ENCODE data around the gene CAMK2D.
"Not testable (repeated sequence)": the region's sequence is repeated elsewhere in the genome, so short reads cannot be mapped to it uniquely, and the experiment has no call there.

CAMK2D gene

DNA sequence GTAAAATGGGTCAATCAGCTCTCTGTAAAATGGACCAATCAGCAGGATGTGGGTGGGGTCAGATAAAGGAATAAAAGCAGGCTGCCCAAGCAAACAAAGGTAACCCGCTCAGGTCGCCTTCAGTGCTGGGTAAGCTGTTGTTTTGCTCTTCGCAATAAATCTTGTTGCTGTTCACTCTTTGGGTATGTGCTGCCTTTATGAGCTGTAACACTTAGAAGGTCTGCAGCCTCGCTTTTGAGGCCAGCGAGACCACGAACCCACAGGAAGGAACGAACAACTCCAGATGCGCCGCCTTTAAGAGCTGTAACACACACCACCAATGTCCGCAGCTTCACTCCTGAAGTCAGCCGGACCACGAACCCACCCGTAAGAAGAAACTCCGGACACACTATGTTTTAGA, 11.5 kb upstream of the CAMK2D start:
- H3K9me3 Mint-ChIP-seq: no peaks in the 10 kb centered on the region
- H3K4me3 Mint-ChIP-seq: peak overlapping the region; percentile 67
- peak overlapping the region; percentile 57 for H3K27ac Mint-ChIP-seq
- peaks cover 35% of the 10 kb centered on the region for H3K4me1 Mint-ChIP-seq
- no peaks in the 10 kb centered on the region for H3K27me3 Mint-ChIP-seq
- H3K36me3 Mint-ChIP-seq: no peaks in the 10 kb centered on the region

DNA sequence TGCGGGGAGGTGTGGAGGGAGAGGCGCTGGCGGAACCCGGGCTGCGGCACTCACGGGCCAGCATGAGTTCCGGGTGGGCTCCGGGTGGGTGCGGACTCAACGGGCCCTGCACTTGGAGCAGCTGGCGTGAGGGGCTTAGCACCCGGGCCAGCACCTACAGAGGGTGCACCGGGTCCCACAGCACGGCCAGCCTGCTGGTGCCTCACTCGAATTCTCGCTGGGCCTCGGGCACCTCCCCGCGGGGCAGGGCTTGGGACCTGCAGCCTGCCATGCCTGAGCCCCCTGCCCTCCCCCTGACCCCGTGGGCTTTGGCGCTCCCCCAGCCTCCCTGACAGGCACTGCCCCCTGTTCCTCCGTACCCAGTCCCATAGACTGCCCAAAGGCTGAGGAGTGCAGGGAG, 10.8 kb upstream of the CAMK2D start:
- Mint-ChIP-seq H3K36me3 (no peaks in the 10 kb centered on the region), H3K4me3 (no peak overlapping the region)

DNA sequence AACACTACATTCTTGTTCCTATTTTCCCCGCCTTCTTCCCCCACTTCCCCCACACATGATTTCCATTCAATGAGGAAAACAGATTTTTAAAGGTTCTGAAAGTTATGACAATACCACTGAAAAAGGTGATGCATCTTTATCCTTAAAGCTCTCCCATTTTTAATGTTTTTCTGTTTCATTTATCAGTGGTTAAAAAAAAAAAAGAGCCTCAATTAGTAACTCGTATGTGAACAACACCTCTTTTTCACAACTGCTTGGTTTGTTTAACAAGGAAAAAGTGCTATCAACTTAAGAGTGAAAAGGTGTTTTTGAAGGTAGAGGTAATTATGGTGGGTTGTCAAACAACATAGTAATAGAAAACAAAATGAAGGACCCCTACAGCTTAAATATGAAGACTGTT, 8.2 kb upstream of the CAMK2D start:
- no peaks in the 10 kb centered on the region for H3K27me3 Mint-ChIP-seq
- no peak overlapping the region for H3K4me3 Mint-ChIP-seq
- H3K36me3 Mint-ChIP-seq: peaks cover 1% of the 10 kb centered on the region
- no peaks in the 10 kb centered on the region for H3K9me3 Mint-ChIP-seq
- H3K4me1 Mint-ChIP-seq: peaks cover 50% of the 10 kb centered on the region
- H3K27ac Mint-ChIP-seq: peak overlapping the region; percentile 84

More for the DNA sequence above, 10.8 kb upstream of the CAMK2D start:
- no peaks in the 10 kb centered on the region for H3K27me3 Mint-ChIP-seq
- no peak overlapping the region for H3K27ac Mint-ChIP-seq
- no peaks in the 10 kb centered on the region for H3K9me3 Mint-ChIP-seq
- H3K4me1 Mint-ChIP-seq: peaks cover 40% of the 10 kb centered on the region

DNA sequence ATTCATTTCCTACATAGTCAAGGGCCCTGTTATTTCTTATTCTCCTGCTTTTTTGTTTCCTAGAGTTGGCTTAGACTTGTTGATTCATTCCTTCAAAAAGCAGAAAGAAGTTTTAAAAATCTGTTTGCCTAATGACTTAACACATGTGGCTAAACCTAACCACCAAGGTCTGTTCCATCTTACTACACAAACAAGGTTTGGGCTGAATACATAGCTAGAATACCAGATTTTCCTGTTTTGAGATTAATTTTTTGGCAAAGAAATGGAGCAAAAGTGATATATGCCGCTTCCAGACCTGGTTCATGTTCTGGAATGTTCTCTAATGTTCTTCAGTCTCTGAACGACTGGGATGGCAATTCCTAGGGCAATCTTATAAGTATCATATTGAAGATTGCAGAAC, 7.4 kb upstream of the CAMK2D start:
- Mint-ChIP-seq H3K27ac (no peak overlapping the region), H3K9me3 (no peaks in the 10 kb centered on the region), H3K4me3 (no peak overlapping the region), H3K27me3 (no peaks in the 10 kb centered on the region), H3K4me1 (peaks cover 49% of the 10 kb centered on the region), H3K36me3 (peaks cover 1% of the 10 kb centered on the region)

DNA sequence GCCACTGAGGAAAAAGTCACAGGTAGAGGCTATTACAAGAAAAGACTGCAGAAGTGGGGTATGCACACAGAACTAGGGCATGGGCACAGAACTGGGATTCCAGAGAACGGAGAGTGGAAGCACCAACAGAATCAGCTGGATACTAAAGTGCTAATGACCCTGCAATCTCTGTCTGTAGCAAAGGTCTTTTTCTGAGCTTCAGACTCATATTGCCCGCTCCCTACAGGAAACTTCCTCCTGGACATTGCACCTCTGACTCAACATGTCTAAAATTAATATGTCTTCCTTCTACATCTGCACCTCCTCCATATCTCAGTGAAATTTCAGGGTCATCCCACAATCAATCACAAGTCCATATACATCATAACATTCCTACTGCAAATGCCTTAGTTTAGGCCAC, 5.3 kb upstream of the CAMK2D start:
- no peaks in the 10 kb centered on the region for H3K9me3 Mint-ChIP-seq
- H3K36me3 Mint-ChIP-seq: peaks cover 1% of the 10 kb centered on the region
- peaks cover 45% of the 10 kb centered on the region for H3K4me1 Mint-ChIP-seq
- H3K27me3 Mint-ChIP-seq: no peaks in the 10 kb centered on the region
- H3K27ac Mint-ChIP-seq: no peak overlapping the region
- H3K4me3 Mint-ChIP-seq: no peak overlapping the region

DNA sequence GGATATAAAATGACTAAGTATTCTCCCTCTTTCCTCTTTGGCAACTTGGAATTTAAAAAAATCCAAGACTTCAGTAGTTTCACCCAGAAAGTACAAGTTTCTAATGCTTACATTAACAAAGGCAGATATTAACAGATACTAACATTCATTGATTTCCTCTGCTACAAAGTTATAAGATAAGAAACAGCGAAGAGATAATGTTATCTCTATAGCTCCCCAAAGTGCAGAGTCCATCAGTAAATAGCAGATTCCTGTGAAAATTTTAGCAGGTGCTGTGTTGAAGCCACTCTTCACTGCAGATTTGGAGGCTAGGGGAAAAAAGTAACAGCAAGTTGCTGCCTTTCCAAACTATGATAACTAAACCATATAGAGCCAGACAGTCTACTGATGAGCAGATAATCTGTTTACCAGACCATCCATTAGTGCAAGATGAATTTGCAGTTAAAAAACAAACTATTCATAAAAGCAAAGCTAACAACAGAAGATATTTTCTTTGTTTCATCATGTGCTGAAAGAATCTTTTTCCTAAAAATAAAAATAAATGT, 3.3 kb upstream of the CAMK2D start:
- Mint-ChIP-seq H3K27ac (no peak overlapping the region), H3K4me3 (no peak overlapping the region), H3K27me3 (no peaks in the 10 kb centered on the region), H3K4me1 (peaks cover 34% of the 10 kb centered on the region), H3K9me3 (no peaks in the 10 kb centered on the region), H3K36me3 (peaks cover 9% of the 10 kb centered on the region)

DNA sequence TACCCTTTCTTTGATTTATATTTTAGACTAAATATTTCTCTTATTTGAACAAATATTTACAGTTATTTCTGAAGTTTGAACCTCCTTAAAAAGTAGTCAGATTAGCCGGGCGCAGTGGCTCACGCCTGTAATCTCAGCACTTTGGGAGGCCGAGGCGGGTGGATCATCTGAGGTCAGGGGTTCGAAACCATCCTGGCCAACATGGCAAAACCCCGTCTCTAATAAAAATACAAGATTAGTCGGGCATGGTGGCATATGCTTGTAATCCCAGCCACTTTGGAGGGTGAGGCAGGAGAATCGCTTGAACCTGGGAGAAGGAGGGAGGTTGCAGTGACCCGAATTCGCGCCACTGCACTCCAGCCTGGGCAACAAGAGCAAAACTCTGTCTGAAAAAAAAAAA, 2.4 kb upstream of the CAMK2D start:
- H3K4me3 Mint-ChIP-seq, H3K9me3 Mint-ChIP-seq, H3K27ac Mint-ChIP-seq, H3K27me3 Mint-ChIP-seq, H3K36me3 Mint-ChIP-seq: not testable (repeated sequence)
- H3K4me1 Mint-ChIP-seq: peaks cover 25% of the 10 kb centered on the region

DNA sequence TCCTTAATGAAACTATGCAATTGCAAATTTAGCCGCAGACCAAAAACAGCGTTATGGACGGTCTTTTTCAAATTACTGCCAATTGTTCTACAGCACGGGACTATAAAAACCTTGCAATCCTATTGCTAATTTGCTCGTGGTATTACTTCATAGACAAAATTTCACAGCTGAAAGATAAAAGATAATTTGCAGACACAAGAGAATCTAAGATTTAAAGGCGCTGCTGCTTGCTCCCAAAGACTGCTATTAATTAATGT, 1.4 kb upstream of the CAMK2D start:
- Mint-ChIP-seq H3K9me3 (no peaks in the 10 kb centered on the region), H3K27me3 (no peaks in the 10 kb centered on the region), H3K36me3 (peaks cover 19% of the 10 kb centered on the region), H3K4me1 (peaks cover 33% of the 10 kb centered on the region), H3K4me3 (peak overlapping the region; percentile 94), H3K27ac (peak overlapping the region; percentile 96)

DNA sequence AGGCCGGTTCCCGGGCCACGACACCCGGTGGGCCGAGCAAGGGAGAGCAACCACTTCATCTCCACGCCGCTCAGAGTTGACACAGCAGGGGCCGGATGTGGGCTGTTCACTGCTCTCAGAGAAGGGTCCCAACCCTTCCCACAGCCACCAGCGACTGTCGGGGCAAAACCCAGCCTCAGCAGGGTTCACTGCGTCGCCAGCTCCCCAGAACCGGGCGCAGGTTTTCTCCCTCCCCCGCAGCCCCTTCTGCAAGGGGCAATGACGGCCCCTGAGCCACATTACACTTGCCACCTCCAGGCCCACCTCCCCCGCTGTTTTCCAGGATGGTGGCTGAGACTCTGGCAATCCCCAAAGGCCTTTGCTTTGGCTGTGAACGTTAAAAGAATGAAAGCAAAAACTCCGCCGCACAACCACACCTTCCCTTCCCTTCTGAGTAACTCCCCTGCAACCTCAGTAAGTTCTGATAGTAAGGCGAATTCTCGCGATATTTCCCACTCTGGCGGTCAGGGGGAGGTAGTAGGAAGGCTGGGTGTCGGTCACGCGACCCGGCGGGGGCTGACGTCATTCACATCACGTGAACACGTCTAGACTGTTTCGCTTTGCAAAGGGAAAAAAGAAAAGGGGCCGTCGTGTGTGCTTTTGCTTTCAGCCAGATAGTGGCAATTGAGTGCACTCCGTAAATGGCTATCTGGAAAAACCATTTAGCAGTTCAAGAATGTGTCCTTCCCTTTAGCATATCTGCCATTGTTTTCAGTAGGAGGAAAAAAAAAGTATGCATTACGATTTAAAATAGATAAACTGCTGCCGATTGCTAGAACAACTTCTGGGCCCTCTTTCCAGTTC, 869 bp upstream of the CAMK2D start:
- Mint-ChIP-seq H3K36me3 (peaks cover 24% of the 10 kb centered on the region), H3K27me3 (no peaks in the 10 kb centered on the region), H3K4me3 (peak overlapping the region; percentile 94), H3K27ac (peak overlapping the region; percentile 96), H3K9me3 (no peaks in the 10 kb centered on the region), H3K4me1 (peaks cover 34% of the 10 kb centered on the region)

DNA sequence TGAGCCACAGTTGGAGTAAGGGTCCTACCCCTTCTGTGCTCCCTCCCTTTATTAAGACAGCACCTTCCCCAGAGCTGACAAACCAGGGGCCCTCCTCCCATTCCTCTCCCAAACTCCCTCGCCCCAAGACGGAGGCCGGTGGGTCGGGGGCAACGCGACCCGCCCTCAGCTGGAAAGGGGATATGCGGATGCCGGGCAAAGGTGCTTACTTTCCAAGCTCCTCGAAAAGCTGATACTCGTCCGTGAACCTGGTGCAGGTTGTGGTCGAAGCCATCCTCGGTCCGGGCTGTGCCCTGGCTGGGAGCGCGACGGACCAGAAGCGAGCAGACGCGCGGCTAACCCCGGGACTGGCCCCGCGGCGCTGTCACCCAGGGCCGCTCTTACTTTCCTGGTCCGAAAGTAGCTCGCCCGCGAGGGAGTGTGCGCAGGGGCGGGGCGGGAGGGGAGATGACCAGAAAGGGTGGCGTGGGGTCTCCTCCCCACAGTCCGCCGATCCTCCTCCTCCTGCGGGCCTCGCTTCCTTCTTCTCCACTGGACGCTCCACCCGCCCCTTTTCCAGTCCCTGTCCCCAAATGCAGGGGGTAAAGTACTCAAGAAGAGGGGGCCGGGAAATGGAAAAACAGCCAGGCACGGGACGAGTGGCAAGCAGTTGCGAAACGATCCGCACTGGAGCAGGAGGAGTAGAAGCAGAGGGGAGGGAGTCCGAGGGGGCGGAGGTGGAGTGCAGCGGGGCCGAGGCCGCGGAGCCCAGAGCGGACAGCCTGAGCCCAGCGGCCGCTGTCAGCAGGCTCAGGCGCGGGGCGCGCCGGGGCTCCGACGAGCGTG, 531 bp downstream of the CAMK2D start:
- Mint-ChIP-seq H3K27ac (peak overlapping the region; percentile 98), H3K4me1 (peaks cover 39% of the 10 kb centered on the region), H3K36me3 (peaks cover 29% of the 10 kb centered on the region), H3K27me3 (no peaks in the 10 kb centered on the region), H3K4me3 (peak overlapping the region; percentile 94), H3K9me3 (no peaks in the 10 kb centered on the region)

DNA sequence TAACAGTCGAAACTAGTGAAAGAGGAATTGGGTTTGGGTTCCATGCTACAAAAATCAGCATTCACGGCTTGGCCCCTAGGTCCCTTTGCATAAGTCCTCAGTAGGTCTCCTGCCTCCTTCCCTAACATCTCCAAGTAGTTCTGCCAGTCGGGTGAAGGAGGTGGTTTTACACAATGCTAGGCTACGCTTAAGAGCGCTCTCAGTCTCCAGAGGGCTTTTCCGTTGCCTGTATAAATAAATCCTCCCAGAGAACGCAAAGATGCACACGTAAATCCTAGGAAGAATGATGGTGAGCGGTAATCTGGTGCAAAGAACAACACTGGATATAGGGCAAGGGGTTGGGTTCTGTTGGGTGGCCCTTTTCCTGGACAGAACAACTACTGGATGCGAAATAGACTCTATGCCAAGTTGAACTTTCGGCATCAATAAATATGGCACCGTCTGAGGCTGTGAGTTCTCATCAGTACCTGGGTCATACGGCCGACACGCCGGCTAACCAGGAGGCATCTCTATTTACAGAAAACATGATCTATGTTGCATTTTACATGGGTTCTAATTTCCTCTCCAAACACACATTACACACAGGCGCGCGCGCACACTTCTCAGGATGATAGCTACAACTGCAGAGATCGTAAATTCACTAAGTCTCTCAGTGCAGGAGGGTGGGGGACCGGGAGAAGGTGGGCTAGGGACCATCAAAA, 1.3 kb downstream of the CAMK2D start:
- peak overlapping the region; percentile 94 for H3K4me3 Mint-ChIP-seq
- H3K4me1 Mint-ChIP-seq: peaks cover 43% of the 10 kb centered on the region
- H3K36me3 Mint-ChIP-seq: peaks cover 32% of the 10 kb centered on the region

DNA sequence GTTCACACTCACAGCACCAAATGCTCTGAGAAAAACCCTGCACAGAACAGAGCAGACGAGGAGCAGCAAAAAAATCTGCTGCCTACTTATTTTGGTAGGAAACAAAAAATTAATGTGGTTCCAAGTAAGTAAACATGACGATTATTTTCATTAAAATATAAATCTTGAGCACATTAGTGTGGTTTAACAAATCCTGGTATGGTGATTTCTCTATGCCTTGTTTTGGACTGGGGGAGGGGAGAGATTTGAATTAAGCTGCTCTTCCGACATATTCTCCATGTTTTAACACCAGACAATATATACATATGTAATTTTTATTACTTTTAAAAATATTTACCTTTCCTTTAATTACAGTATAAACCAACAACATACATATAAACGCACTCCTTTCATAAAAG, 1.8 kb downstream of the CAMK2D start:
- H3K27me3 Mint-ChIP-seq: no peaks in the 10 kb centered on the region
- peak overlapping the region; percentile 97 for H3K27ac Mint-ChIP-seq
- H3K4me1 Mint-ChIP-seq: peaks cover 48% of the 10 kb centered on the region
- H3K4me3 Mint-ChIP-seq: peak overlapping the region; percentile 94
- H3K36me3 Mint-ChIP-seq: peaks cover 32% of the 10 kb centered on the region
- H3K9me3 Mint-ChIP-seq: no peaks in the 10 kb centered on the region

More for the DNA sequence above, 1.3 kb downstream of the CAMK2D start:
- H3K27ac Mint-ChIP-seq: peak overlapping the region; percentile 97
- H3K27me3 Mint-ChIP-seq: no peaks in the 10 kb centered on the region
- no peaks in the 10 kb centered on the region for H3K9me3 Mint-ChIP-seq

DNA sequence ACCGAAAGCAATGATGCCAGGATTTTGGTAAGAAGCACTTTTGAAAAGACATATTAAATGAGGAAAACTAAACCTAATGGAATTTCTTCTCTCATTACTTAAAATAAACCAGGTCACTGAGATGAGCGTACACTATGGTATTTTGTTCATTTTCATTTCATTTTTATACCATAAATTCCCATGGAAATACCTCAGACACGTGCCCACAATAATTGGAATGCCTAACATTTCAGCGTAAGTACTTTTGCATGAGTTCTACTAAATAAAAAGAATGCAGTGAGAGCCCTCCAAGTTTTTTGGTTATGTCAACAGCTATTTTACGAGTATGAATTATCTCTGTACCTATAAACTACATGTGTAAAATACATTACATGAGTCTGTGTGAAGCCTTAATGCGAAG, 3.2 kb downstream of the CAMK2D start:
- no peaks in the 10 kb centered on the region for H3K27me3 Mint-ChIP-seq
- H3K4me3 Mint-ChIP-seq: peak overlapping the region; percentile 94
- H3K4me1 Mint-ChIP-seq: peaks cover 57% of the 10 kb centered on the region
- peaks cover 32% of the 10 kb centered on the region for H3K36me3 Mint-ChIP-seq
- H3K9me3 Mint-ChIP-seq: no peaks in the 10 kb centered on the region
- peak overlapping the region; percentile 98 for H3K27ac Mint-ChIP-seq

DNA sequence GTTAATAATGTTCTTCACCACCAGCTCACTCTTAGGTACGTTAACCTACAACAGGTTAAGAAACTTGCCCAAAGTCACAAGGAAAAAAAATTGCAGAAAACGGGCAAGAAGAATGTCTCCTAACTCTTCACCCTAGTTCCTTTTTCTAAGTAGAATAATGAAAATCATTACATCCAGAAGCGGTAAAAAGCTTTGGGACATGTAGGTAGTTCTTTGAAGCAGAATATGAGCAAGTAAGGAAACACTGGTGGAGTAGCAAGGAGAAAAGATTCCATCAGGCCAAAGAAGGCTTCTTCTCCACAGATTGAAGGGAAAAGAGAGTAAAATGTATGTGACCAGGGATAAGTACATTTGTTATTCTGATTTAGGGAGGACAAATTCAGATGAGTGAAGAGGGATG, 4.1 kb downstream of the CAMK2D start:
- Mint-ChIP-seq H3K36me3 (peaks cover 32% of the 10 kb centered on the region), H3K9me3 (no peaks in the 10 kb centered on the region), H3K27me3 (no peaks in the 10 kb centered on the region), H3K4me3 (peak overlapping the region; percentile 94), H3K27ac (peak overlapping the region; percentile 98), H3K4me1 (peaks cover 55% of the 10 kb centered on the region)

DNA sequence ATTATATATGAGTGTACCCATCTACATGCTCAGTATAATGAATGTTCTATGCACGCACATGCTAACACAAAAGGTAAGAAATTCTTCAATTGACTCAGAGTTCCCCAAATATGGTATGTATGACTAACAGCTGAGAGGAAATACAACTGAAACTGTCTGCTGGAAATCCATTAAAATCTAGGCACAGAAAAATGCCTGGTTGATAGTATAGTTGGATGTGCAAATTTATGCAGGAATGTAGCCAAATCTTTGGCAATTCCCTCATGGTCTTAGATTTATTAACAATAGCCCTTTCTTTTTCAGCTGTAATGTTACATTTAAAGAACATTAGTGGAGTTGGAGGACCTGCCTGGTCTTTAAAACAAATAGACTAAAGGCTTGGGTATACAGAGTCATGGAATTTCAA, 5.5 kb downstream of the CAMK2D start:
- no peaks in the 10 kb centered on the region for H3K27me3 Mint-ChIP-seq
- peaks cover 34% of the 10 kb centered on the region for H3K36me3 Mint-ChIP-seq
- peak overlapping the region; percentile 76 for H3K4me3 Mint-ChIP-seq
- H3K4me1 Mint-ChIP-seq: peaks cover 62% of the 10 kb centered on the region
- H3K9me3 Mint-ChIP-seq: no peaks in the 10 kb centered on the region
- peak overlapping the region; percentile 95 for H3K27ac Mint-ChIP-seq

Measured in activated naive CD4-positive, alpha-beta T cell treated with anti-CD3 and anti-CD28 coated beads, Interleukin-2, amount 50 U/mL, for 24 hours (primary cell).